ENCODE results near the gene PREX1. TPM values are rescaled to one million over a fixed set of nuclear protein-coding genes. Genes with fewer than 3 reads are reported as not detected.
"Not testable (repeated sequence)": the region's sequence is repeated elsewhere in the genome, so short reads cannot be mapped to it uniquely, and the experiment has no call there.

PREX1 gene
- total RNA-seq, 1 donor from 2014 or later = 19.9 TPM

GRCh38 chr20:48846516-48847492 lies 19.0 kb upstream of the PREX1 start:
- DNase-seq (ENCODE audit: low spot score) = no peak

GRCh38 chr20:48845721-48846306 lies 18.0 kb upstream of the PREX1 start:
- DNase-seq (ENCODE audit: low spot score) = no peak

GRCh38 chr20:48844996-48845395 lies 17.2 kb upstream of the PREX1 start:
- DNase-seq (ENCODE audit: low spot score) = no peak

GRCh38 chr20:48843896-48844295 lies 16.1 kb upstream of the PREX1 start:
- DNase-seq (ENCODE audit: low spot score) = not testable (repeated sequence)

- no peak for DNase-seq (ENCODE audit: low spot score)
These were observed 15.4 kb upstream of the PREX1 start for GRCh38 chr20:48843057-48843806.

- DNase-seq (ENCODE audit: low spot score) = no peak
These were observed 14.2 kb upstream of the PREX1 start for GRCh38 chr20:48841875-48842529.

GRCh38 chr20:48841196-48841874 lies 13.5 kb upstream of the PREX1 start:
- DNase-seq (ENCODE audit: low spot score) = no peak

- no peak for DNase-seq (ENCODE audit: low spot score)
These were observed 11.5 kb upstream of the PREX1 start for GRCh38 chr20:48839154-48839917.

GRCh38 chr20:48837014-48837413 lies 9.2 kb upstream of the PREX1 start:
- DNase-seq (ENCODE audit: low spot score) = no peak

GRCh38 chr20:48835390-48835789 lies 7.6 kb upstream of the PREX1 start:
- no peak for DNase-seq (ENCODE audit: low spot score)

- no peak for DNase-seq (ENCODE audit: low spot score)
These were observed 6.5 kb upstream of the PREX1 start for GRCh38 chr20:48834278-48834677.

- DNase-seq (ENCODE audit: low spot score) = no peak
These were observed 4.6 kb upstream of the PREX1 start for GRCh38 chr20:48832405-48832730.

GRCh38 chr20:48831718-48832404 lies 4.1 kb upstream of the PREX1 start:
- DNase-seq (ENCODE audit: low spot score) = peak; percentile 58

GRCh38 chr20:48830826-48831318 lies 3.1 kb upstream of the PREX1 start:
- DNase-seq (ENCODE audit: low spot score) = no peak

GRCh38 chr20:48829940-48830339 lies 2.1 kb upstream of the PREX1 start:
- DNase-seq (ENCODE audit: low spot score) = no peak

- DNase-seq (ENCODE audit: low spot score) = no peak
These were observed 1.1 kb upstream of the PREX1 start for GRCh38 chr20:48828734-48829460.

- no peak for DNase-seq (ENCODE audit: low spot score)
These were observed 672 bp downstream of the PREX1 start for GRCh38 chr20:48826883-48827771.

GRCh38 chr20:48826480-48826879 lies 1.3 kb downstream of the PREX1 start:
- DNase-seq (ENCODE audit: low spot score) = not testable (repeated sequence)

Data from ureter (tissue), 1 donor.